ENCODE results near the gene TMSB4X.
A peak's percentile ranks its signal among the peaks of the same experiment; 100 is the strongest.
"Not testable (repeated sequence)": the region's sequence is repeated elsewhere in the genome, so short reads cannot be mapped to it uniquely, and the experiment has no call there.

The TMSB4X gene

DNA sequence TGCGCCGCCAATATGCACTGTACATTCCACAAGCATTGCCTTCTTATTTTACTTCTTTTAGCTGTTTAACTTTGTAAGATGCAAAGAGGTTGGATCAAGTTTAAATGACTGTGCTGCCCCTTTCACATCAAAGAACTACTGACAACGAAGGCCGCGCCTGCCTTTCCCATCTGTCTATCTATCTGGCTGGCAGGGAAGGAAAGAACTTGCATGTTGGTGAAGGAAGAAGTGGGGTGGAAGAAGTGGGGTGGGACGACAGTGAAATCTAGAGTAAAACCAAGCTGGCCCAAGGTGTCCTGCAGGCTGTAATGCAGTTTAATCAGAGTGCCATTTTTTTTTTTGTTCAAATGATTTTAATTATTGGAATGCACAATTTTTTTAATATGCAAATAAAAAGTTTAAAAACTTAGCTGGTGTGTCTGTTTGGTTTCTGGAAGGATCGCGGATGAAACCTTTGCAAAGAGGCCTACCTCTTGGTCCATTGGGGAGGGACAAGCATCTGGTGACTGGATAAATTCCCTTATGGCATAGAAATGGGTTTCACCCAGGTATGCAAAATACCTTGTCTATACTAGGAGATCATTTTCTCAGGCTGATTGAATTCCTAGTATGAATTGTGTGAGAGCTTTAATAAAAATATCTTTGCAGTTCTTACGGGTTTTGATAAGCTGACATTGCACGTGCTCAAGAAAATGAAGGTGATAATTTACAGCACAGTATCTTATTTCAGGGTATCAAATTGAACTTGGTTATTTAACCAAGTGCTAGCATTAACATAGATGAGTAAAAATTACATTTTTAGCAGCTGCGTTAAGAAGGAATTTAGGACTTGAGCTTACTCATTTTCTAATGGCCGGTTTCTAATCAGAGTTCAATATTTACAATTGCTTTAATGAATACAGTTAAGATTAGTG, 2.2 kb downstream of the TMSB4X start:
- not testable (repeated sequence) for DNase-seq

DNA sequence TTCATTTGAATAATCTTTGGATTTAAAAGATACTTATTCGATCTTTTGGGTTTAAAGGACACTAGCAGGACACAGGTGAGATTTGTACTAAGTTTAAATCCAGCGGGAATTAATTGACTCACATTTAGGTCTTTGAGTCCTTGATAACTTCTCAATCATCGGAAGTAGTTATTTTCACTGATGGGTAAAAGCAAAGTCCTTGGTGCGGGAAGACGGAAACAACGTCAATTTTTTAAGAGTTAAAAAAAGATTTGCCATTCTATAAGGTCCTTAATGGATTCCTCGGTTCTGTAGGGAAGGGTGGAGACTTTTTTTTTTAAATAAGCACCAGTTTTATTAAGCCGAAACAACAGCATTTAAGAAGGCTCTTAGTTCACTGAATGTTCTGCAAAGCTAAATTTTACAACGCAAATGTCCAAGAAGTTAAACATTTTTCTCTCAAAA, 2.9 kb downstream of the TMSB4X start:
- DNase-seq = no peak

DNA sequence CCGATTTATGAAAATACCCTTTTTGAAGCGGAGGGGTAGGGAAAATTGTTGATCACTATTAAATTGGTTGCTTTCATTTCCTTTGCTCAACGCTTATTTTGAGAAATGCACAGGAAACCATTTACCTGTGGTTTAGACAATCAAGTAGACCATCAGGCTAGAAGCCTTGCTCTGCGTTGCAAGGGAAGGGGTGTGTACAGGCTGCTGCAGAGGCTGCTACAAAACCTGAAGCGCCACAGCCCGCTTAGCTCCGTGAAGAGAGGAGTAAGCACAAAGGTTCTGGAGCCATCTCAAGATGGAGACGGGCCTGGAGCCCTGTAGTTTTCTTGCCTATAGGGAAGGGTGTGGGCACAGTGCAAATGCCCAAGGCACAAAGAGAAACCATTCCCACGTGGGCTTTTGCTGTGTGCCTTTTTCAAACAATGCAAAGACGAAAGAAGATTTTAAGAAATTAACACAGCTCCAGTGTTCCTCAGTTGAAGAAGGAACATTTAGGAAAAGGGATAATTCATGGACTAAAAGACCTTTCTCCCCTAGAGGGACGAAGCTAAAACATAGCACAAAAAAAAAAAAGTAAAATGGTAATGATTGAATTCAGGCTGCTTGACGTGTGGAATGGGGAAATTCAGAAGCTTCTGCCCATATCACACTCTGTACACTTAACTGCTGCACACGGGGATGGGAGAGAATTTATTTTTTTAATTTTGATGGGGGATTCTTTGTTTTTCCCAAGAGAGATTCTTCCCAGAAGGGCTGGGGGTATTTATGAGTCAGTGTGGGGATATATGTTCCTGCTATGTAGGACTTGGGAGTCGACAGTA, 3.5 kb downstream of the TMSB4X start:
- DNase-seq = peak; percentile 45

DNA sequence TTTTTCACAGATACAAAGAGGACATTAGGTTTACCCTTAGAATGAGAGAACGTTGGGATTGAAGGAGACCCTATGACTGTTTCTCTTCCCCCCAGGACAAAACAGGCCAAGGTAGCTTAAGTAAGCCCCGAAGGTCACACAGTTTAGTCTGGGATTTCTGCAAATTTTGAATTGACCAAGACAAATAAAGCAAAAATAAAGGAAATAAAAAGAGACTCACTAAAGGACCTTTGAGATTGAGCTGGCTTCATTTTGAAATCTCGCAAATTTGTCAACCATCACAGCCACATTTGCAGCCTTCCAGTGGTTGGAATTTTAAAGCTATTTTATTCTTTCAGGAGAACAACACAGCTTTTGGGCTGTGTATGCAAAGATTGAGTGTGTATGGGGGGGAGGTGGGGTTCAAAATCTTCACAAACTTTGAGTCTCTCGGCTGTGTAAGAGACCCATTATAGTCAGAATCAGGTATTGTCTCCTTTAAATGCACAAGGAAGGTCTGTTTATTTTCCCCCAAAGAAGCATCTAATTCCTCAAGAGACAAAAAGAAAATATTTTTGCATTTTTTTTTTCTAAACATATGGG, 4.2 kb downstream of the TMSB4X start:
- DNase-seq = no peak

DNA sequence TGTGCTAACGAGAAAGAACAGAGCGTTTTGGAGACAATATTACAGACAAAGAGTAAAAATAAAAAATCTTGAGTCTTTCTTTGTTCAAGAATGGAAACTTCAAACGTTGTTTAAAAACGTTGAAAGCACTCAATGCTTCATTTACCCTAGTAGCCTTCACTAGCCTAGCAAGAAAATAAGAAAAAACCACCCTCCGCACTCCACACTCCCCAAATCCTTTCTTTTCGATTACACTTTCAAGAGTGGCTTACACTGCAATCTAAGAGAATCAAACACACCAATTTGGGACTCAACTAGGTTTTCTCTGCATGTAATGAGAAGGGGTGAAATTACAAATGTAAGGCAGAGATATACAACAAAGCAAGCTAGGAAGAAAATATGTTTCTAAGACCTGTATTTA, 4.7 kb downstream of the TMSB4X start:
- DNase-seq = no peak

DNA sequence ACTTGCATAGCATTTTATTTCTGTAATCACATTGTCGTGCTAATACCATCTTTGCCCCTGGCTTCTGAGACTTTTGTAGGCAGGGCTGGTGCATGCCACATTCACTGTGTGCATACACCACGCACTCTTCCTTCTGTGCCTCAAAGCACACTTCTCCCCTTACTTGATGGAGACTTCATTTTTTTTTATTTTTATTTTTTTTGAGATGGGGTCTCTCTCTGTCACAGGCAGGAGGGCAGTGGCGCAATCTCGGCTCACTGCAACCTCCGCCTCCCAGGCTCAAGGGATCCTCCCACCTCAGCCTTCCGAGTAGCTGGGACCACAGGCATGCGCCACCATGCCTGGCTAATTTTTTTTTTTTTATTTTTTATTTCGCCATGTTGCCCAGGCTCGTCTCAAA, 5.1 kb downstream of the TMSB4X start:
- not testable (repeated sequence) for DNase-seq

DNA sequence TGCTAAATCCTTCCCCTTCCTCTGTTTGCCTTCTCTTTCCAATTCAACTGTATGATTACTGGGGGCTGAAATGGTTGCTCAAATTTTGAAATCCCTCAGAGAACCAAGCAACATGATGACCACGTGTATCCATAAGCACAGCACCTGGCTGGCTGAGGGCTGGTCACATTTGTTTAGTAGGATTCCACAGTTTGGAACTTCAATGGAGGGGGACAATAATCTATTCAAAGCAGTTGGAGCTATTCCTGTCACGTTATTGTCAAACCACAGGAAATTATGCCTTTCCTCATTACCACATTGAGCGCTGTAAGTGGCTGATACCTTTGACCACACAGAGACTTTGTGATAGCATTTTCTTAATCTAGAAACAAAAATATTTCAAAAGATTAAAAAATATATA, 7.0 kb downstream of the TMSB4X start:
- no peak for DNase-seq

DNA sequence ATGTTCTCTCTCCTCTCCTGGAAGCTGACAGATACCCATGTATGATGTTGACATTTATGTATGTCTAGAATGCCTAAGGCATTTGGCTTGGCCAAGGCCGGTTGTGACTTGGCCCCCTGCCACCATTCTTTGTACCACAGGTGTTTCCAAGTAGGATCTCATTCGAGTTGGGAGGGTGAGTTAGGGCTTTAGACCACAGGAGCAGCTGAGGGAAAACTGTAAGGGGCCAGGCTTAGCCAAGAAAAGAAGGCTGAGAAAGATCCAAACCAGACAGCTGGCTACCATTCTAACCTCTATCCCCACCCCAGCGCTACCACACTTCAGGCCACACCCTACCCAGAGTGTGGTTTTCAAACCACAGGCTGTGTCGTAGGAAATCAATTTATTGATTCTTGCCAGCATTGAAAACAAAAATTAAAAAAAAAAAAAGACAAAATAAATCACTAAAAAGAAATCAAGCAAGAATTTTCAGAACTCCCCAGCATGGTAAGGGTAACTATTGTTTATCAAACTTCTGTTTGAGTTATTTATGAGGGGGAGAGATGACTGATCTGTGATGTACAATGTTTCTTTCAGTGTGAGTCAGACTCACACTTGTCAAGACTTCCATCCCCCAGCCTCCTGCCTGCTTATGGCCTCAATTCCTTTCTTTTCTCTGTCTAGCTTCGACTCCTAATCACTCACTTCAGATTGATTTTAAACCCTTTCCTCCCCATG, 9.9 kb downstream of the TMSB4X start:
- DNase-seq = no peak

DNA sequence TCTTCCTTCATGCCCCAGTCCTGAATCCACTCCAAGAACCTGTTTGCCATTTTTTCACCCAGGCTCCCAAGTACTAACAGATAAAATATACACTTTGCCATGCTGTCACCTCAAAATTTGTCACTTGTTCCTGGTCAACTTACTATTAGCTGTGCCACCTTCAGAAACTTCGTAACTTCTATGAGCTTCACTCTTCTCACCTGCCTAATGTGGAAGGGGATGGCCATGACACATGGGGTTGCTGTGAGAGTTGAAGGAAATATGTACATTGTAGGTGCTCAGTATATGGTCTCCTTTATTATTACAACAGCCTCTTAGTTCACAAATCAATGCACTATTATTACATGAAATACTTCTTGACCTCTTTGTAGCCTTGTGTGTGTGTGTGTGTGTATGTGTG, 10.4 kb downstream of the TMSB4X start:
- no peak for DNase-seq

DNA sequence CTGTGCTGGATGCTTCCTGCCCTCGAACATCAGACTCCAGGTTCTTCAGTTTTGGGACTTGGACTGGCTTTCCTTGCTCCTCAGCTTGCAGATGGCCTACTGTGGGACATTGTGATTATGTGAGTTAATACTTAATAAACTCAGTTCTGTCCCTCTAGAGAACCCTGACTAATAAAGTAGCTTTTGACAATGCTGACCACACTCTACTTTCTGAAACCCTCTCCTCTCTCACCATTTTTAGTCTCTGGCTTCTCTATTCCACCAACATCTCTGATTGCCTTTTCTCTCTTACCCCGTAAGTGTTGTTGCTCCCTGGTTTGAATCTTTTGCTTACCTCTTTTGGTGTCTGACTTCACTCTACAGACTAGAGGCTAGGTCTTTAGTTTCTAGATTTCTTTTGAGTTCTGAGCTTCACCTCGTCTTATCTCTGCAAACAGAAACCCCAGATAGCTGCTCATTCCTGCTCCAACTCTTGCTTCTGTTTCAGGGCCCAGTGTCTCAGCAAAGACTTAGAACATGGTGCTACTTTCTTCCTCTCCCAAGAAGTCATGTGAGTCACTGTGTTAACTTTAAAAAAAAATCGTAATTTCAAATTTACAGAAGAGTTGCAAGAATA, 11.4 kb downstream of the TMSB4X start:
- DNase-seq = no peak

DNA sequence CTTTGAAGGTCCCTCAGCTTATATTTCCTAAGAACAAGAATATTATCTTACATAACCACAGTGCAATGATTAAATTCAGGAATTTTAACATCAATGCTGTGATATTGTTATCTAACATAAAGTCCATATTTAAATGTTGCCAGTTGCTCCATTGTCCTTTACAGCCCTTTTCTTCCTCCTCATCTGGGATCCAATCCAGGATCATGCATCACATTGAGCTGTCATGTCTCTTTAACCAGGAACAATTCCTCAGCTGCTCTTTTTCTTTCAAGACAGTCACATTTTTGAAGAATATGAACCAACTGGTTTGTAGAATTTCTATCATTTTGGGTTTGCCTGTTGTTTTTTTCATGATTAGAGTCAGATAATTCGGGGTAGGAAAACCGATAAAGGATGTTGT, 12.0 kb downstream of the TMSB4X start:
- no peak for DNase-seq

DNA sequence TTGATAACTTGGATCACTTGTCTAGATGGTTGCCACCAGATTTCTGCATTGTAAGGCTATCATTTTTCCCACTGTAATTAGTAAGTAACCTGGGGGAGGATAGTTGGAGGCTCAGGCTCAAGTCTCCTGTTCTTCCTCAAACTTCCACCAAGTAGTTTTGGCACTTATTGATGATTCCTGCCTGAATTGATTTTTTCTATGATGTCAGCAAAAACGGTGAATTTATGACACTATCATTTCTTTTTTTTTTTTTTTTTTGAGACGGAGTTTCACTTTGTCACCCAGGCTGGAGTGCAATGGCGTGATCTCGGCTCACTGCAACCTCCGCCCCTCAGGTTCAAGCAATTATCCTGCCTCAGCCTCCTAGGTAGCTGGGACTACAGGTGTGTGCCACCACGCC, 12.4 kb downstream of the TMSB4X start:
- DNase-seq = no peak

DNA sequence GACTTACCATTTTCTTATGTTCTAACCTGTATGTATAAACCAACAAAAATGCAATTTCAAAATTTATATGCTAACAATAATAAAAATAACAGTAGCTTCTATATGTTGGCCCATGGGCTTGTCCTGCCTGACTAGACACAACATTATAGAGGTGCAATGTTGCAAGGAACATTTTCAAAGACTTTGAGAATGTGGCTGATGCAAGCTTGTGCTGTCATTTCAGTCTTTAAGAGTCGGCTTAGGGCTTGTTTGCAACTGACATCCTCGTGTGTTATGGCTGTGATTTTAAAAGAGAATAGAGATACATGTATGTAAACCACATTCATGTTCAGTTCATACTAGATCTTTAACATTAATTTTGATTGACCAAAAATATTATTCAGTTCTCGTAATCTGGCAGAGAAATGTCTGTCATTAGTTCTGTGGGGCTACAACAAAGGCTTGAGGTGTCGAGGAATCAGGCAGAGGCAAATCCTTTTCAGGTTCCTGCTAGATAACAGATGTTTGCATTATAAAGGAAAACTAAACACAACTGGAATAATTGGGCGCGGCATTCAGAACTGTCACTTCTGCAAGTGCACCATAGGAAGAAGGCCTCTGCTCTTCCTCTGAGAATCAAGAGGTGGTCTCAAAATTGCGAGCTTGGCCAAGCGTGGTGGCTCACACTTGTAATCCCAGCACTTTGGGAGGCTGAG, 13.1 kb downstream of the TMSB4X start:
- no peak for DNase-seq

DNA sequence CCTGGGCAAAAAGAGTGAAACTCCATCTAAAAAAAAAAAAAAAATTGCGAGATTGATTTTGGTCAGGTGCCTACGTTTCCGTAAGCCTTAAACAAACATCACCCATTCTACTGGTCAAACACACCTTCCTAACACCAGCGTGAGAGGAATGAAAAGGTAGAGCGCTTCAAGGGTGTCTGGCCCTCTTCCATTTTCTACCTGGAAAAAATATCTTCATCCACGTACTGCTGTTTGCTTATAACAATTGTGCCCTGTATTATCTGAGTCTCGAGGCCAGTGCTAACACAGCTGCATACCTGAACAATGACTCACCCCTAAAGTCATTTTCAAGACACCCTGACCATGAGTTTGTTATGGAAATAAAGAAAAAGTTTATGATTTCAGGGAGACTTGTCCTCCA, 13.9 kb downstream of the TMSB4X start:
- DNase-seq = no peak

DNA sequence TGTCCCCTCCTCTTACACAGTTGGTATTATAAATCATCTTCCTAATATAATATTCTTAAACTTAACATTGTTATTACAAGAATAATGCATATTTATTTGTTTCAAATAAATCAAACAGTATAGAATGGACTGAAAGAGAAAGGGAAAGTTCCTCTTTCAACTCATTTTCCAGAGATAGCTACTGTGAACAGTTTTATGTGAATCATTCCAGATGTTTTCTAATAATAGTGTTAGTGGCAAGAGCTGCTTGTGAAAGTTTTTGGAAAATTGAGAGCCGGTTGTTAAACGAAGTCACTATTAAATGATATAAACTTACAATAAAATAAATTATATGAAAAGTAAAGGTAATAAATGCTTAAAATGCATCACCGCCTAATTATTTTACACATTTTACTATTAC, 14.6 kb downstream of the TMSB4X start:
- DNase-seq = no peak

DNA sequence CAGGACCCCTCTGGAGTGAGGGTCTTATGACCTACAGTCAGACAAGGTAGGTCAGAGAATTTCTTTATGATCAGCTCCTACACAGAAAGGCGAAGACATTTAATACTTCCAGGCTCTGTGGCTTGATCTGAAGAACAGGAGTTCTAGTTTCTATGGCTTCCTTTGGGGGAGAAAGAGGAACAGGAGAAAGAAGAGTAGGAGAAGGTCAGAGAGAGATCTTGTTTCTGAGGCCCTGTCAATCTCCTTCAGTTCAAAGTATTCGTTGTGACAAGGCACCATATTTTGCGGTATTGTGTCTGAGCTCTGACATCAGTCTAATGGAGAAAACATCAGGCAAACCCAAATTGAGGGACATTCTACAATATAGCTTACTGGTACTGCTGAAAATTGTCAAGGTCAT, 16.7 kb downstream of the TMSB4X start:
- DNase-seq = no peak

DNA sequence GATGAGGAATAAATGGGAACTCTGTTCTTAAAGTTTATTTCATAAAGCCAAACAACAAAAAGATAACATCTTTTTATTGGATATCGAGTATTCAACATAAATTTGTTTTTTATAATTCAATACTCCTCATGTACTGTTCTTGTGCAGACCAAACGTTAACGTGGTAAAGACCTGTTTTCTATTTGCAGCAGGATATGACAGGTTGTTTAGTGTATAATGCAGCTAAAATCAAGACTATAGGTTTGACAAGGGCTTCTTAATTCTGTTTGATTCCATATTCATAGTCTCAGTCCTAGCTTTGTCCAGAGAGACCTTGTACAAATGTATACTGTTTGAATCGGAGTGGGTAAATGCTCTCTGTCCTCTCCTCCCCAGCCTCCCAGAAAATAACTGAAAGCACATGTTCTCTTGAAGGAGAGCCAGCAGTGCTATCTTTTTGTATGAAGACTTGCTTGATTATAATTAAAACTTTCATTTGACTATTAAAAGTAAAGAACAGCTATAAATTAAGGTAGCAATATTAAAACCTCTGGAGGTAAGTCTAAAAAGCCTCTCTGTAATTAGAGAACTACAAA, 17.7 kb downstream of the TMSB4X start:
- no peak for DNase-seq

DNA sequence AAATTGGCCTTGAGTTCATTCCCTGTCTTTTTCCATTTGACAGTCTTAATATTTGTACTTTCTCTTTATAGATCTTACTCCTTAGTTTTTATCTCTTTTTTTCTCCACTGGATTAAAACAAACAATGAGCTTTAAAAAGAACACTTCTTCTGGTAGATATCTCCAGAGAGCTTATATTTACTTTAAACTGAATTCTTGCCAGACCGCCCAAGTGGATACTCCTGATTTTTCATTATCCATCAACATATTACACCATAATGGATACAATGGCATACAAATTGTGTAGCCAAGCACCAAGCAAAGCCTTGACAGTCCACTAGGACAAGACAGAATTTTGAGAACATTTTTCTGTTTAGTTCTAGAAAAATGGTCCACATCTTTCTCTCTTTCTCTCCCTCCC, 18.9 kb downstream of the TMSB4X start:
- no peak for DNase-seq

DNA sequence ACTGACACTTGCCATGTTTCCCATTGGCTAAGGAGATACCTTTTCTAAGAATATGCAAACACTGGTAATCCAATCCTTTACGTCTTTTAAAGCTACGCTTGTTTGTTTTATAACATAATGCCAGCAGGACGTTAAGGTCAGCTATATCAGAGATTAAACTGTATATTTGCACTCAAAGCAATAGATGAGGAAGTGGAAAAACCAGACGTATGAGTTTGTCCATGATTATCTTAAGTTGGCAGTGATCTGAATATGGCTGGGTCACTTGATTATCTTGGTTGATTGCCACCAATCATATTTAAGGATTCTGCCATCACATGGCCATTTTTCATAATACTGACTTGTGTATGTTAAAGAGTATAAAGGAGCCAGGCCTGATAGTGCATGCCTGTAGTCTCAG, 19.4 kb downstream of the TMSB4X start:
- no peak for DNase-seq

DNA sequence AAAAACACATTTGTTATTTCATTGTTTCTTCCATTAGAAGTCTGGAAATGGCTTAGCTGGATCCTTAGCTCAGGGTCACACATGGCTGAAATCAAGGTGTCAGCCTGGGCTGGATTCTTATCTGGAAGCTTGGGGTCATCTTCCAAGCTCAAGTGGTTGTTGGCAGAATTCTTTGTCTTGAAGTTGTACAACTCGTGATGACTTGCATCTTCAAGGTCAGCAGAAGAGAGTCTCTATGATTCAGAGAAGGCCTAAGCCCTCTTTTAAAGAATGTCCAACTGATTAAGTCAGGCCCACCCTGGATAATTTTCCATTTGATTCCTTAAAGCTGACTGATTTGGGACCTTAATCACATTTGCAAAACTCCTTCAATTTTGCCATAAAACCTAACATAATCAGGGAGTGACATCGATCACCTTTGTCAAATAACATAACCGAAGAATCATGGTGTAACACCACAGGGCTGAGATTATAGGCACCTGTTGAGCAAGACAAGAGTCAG, 22.1 kb downstream of the TMSB4X start:
- DNase-seq = no peak

Data from NCI-H446 treated with DMSO at 0.1 percent for 48 hours (cell line).